Stimulated activated CD4-positive, alpha-beta T cell treated with anti-CD3 and anti-CD28 coated beads, Interleukin-2, amount 100 ng/mL, for 48 hours (primary cell): ENCODE results near the gene GIGYF1.
A peak's percentile ranks its signal among the peaks of the same experiment; 100 is the strongest.
"Not testable (repeated sequence)": the region's sequence is repeated elsewhere in the genome, so short reads cannot be mapped to it uniquely, and the experiment has no call there.

Experiments used
- DNase-seq, 2 donors: peaks; one replicate each; pipeline ENCODE4 v3.0.0-alpha.2; 2020

Gene GIGYF1

GRCh38 chr7:100671353-100672327 is 22.4 kb downstream of the GIGYF1 start:
- no peak for DNase-seq

DNA sequence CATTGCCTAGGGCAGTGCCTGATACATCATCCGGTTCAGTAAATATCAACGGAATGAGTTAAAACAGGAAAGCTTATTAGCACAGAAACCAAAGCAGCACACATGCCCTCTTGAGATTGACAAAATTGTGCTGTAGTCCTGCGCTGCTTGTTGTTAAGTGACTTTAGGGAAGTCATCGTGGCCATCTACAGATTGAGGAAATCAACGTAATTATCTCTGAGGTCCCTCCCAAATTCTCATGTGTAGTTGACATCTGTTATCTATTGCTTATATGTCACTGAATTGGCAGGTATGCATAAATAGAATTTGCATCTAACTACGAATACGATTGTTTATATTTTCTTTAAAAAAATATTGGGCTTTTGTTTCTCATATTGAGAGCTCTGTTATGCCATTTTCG is 24.0 kb downstream of the GIGYF1 start:
- DNase-seq: no peak

DNA sequence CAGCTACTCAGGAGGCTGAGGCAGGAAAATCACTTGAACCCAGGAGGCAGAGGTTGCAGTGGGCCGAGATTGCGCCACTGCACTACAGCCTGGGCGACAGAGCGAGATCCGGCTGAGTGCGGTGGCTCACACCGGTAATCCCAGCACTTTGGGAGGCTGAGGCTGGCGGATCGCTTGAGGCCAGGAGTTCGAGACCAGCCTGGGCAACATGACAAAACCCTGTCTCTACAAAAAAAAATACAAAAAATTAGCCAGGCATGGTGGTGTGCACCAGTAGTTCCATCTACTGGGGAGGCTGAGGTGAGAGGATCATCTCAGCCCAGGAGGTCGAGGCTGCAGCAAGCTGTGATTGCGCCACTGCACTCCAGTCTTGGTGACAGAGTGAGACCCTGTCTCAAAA is 24.9 kb downstream of the GIGYF1 start:
- DNase-seq: not testable (repeated sequence)

DNA sequence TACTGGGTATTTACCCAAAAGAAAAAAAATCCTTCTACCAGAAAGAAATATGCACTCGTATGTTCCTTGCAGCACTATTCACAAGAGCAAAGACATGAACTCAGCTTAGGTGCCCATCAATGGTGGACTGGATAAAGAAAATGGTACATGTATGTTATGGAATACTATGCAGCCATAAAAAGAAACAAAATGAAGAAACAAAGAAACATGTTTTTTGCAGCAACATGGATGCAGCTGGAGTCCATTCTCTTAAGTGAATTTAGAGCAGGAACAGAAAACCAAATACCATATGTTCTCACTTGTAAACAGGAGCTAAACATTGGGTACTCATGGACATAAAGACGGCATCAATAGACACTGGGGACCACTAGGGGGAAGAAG is 26.0 kb downstream of the GIGYF1 start:
- DNase-seq: no peak

DNA sequence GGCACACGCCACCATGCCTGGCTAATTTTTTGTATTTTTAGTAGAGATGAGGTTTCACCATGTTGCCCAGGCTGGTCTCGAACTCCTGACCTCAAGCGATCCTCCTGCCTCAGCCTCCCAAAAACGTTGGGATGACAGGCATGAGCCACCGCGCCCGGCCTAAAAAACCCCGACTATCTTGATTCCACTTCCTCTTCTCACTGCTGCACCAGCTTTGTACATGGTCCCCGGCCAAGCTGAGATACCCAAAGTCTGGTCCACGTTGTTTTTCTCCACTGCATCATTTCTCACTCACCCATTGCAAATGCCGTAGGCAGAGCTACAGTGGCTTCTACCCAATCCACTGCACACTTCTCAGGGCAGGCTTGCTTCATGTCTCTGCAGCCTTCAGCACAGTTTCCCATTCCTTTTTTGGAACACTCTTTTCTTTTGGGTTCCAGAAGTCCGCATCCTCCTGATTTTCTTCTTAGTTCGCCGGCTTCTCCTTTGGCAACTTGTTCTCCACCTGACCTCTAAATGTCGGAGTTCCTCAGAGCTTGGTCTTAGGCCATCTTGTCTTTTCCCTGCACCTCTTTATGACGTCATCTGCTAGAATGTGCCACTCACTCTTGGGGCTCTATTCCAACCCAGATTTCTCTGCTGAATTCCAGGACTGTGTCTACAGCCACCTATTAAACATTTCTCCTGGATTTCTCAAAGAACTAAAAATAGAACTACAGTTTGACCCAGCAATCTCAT is 26.6 kb downstream of the GIGYF1 start:
- DNase-seq: no peak

DNA sequence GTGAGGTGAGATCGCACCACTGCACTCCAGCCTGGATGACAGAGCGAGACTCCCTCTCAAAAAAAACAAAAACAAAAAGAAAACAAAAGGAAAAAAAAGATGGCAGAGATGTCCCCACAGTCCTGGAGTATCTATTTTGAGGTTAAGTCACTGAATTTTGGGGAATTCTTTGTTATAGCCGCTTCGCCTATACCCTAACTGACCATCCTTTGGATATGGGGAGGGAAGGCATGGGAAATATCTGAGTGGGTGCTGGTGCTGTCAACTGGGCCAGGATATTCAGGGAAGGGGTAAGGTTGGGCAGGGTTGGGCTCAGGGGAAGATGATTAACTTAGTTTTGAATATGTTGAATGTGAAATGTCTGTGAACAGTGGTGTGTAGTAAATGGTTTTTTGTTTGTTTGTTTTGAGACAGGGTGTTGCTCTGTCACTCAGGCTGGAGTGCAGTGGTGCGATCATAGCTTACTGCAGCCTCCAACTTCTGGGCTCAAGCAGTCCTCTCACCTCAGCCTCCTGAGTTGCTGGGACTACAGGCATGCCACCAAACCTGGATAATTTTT is 28.8 kb downstream of the GIGYF1 start:
- no peak for DNase-seq

DNA sequence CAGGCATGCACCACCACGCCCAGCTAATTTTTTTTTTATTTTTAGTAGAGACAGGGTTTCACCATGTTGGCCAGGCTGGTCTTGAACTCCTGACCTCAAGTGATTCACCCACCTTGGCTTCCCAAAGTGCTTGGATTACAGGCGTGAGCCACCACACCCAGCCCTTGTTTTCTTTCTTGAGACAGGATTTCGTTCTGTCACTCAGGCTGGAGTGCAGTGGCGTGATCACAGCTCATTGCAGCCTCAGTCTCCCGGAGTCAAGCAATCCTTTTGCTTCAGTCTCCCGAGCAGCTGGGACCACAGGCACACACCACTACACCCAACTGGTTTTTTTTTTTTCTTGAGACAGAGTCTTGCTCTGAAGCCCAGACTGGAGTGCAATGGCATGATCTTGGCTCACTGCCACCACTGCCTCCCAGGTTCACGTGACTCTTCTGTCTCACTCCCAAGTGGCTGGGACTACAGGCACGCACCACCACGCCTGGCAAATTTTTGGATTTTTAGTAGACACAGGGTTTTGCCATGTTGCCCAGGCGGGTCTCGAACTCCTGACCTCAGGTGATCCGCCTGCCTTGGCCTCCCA is 31.8 kb downstream of the GIGYF1 start:
- DNase-seq: not testable (repeated sequence)

- peak; percentile 58 to 63 for DNase-seq
Observed at GRCh38 chr7:100655908-100656674, 38.0 kb downstream of the GIGYF1 start, which contains the start of gene ACTL6B. ACTL6B (minus strand) TSS chr7:100656448; CDS start chr7:100656354, 94 bp downstream.

- no peak for DNase-seq
Observed at GRCh38 chr7:100654908-100655831, 38.9 kb downstream of the GIGYF1 start.

DNA sequence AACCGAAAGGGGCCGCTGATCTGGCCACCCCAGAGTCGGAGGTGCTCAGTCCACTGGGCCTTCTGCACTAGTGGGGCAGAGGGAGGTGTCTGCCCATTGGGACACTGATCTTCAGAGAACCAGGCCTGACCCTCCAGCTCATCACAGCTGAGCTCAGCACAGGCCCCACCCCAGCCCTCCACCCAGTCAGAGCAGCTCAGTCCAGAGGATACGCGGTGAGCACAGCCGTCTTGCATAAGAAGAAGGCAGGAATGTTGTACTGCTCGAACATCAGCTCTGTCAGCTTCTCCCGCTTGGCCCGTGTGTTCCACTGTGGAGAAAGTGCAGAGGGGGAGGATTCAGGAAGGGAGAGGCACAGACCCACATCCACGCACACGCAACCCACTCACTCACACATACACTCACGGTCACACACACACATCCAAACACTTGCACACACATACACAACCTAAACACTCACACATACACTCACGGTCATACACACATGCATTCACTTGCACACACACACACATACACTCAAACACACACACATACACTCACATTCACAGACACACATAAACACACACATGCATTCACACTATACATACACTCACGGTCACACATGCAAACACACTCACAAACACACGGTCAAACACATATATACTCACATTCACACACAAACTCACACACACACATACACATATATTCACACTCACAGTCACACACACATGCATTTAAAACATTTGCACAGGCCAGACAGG is 44.1 kb downstream of the GIGYF1 start:
- no peak for DNase-seq

DNA sequence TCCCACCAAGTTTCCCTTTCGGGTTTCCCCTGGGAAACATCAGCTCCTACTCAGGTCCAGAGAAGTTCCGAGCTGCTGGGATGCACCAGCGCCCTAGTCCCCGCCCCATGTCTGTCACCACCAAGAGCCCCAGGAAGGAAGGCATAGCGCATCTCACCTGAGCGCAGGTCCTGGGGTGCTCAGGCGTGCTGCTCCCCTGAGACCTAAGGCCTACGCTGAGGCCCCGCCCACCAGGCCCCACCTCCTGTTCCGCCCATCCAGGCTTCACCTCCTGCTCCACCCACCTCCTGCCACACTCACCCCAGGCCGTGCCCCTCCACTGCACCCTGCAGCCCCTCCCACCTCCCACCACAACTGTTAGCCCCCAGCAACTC is 51.5 kb downstream of the GIGYF1 start:
- no peak for DNase-seq

DNA sequence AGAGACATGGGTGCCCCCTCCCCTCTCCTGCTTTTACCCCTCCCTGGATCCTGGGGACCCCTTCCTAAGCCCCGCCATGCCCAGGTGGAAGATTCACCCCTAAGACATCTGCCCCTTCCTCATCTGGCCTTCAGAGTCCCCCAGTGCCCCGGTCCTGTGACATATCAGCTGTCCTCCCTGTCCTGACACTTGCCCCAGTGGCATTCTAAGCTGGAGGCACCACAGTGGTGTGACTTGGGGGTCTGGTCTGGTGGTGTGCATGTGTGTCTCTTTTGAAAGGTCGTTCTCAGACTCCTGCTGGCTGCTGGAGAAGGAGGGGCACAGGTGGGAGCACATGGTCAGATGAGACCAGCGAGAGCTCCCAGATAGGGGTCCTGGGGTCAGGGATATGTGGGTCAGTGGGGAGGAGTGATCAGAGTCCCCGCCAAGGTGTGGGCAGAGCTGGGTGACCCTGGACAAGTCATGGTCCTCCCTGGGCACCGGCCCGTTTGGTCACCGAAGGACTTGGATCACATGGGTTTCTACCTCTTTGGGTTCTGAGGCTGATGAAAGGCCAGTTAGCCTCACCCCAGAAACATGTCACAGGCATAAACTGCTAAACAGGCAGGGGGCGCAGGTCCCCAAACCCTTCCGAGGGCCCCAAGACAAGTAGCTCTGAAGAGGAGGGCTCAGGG is 52.1 kb downstream of the GIGYF1 start:
- DNase-seq: no peak

- no peak for DNase-seq
Observed at GRCh38 chr7:100641463-100641859, 52.6 kb downstream of the GIGYF1 start, which contains the start of gene TFR2. TFR2 (minus strand) TSS chr7:100641552; CDS start chr7:100641509, 43 bp downstream.

GRCh38 chr7:100640517-100641440 is 53.3 kb downstream of the GIGYF1 start:
- DNase-seq: no peak

DNA sequence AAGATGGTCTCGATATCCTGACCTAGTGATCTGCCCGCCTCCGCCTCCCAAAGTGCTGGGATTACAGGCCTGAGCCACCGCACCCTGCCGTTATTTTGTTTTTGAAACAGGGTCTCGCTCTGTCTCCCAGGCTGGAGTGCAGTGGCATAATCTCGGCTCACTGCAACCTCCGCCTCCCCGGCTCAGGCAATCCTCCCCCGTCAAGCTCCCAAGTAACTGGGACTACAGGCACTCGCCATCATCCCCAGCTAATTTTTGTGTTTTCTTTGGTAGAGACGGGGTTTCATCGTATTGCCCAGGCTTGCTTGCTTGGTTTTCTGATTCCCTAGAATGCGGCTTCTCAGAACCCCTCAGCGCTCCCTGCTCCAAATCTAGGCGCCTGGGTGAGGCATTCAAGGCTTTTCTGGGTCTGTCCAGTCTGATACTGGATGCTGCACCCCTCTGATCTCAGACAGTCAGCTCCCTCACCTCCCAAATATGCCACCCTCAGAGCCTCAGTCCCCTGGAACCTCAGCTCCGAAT is 54.0 kb downstream of the GIGYF1 start:
- DNase-seq: no peak

DNA sequence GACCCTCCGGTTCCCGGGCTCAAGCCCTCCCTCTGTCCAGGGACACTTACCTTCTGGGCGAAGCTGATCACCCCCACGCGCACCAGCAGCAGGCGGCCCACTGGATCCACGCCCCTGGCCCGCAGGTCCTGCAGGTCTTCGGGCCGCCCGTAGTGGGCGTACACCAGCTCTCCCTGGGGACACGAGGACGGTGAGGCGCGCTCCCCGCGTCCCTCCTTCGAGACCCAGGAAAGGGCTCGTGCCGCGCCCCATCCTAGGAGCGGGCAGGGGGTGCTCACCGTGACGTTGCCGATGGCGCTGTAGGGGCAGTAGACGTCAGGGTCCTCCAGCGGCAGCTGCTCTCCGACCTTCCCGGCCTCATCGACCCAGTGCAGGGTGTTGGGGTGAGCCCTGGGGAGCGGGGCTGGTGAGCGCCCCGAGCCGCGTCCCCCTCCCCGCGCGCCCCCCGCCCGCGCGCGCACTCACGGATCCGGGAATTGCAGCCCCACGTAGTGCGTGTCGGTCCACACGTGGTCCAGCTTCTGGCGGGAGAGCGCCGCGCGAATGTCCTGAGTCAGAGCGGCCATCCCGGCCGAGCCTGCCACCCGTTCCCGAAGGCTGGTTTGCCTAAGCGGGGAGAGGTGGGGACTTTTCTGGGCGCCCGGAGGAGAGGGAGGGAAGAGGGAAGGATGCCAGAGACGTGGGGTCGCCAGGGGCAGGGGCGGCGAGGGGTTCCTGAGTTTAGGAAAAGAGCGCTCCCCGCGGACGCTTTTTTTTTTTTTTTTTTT is 60.9 kb downstream of the GIGYF1 start:
- DNase-seq: peak; percentile 52 to 61

GRCh38 chr7:100630066-100630465 is 64.0 kb downstream of the GIGYF1 start:
- DNase-seq: no peak
